Measurements from ENCODE around the gene USH1C.
A peak's percentile ranks its signal among the peaks of the same experiment; 100 is the strongest.

The USH1C gene

DNA sequence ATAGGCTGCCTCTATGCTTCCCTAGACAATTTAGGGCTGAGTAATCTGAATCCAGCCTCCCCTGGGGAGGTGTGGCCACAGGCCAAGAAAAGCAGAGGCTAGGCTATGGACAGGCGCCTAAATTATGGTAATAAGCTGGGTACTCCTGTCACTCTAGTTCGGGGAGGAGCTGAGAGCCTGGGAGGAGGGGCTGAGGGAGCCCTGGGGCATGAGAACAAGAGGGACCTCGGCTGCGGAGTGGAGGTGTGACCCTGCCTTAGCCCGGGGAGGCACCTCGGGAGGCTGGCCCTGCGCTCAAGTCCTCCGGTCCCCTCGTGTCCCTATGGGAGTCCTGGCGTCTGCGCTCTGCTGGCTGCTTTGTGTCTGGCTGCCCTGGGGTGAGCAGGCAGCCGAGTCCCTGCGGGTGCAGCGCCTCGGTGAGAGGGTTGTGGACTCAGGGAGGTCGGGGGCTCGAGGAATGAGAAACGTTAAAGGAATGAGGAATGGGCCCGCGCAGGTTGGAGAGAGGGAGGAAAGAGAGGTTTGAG, 2.9 kb upstream of the USH1C start, which contains the start of gene OTOG:
Gene OTOG (plus strand): TSS at position 209 of the 527 bp plus-strand sequence. CDS start 114 bp downstream, at position 323.
- no peak for DNase-seq (ENCODE audit: low spot score)

DNA sequence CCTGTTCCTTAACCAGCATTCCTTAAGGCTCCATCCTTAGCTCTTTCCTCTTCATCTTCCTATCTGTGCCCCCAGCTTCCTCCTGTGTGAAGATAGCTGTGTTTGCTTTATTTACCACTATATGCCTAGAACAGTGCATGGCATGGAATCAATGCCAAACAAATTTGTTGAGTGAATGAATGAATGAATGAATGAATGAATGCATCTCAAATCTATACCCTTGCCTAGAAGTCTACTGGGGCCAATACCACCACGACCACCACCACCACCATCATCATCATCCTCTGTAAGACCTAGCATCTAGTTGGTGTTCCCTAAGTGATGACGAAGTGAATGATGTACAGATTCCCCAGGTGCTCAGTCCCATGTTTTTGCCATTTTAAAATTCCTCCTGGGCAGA, 2.0 kb upstream of the USH1C start:
- DNase-seq (ENCODE audit: low spot score): no peak

DNA sequence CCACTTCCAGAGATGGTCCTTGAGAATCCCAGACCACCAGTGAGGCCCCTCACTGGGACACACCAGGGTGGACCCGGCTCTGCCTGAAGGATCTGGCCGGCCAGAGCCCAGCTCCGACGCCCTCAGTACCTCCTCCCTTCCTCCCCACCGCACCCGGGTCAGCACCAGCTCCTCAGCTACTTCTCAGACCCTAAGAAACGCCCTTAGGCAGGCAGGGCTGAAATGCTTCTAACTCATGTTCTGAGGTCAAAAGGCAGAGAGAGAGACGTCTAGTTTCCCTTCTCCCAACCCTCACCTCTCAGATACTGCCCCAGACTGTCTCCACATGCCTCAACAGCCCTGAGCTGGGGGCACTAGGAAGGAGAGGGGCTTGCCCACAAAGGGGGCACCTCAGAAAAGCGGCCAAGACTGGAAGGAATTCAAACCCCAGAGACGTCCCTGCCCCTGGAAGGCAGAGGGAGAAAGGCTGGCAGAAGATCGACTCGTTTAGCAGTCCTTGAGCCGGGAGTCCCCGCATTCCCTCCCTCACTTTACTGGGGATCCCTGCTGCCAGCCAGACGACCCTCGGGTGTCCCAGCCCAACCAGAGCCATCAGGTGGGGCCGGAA, 539 bp downstream of the USH1C start:
- DNase-seq (ENCODE audit: low spot score): no peak

DNA sequence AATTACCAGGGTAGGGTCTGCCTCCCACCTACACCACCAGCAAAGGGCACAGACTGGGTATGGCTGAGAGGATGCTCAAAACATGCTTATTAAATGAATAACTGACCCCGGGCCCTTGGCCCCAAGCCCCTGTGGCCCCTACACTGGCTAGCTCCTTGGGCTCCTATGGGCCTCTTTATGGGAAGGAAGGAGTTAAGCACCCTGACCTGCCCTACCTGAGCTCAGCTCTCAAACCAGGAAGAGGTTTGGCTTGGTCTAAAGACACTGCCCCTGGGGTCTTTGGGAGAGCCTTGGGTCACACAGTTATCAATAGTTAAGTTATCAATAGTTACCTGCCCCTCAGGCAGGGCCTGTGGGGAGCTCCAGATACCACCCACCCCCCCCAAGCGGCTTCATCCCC, 1.2 kb downstream of the USH1C start:
- no peak for DNase-seq (ENCODE audit: low spot score)

DNA sequence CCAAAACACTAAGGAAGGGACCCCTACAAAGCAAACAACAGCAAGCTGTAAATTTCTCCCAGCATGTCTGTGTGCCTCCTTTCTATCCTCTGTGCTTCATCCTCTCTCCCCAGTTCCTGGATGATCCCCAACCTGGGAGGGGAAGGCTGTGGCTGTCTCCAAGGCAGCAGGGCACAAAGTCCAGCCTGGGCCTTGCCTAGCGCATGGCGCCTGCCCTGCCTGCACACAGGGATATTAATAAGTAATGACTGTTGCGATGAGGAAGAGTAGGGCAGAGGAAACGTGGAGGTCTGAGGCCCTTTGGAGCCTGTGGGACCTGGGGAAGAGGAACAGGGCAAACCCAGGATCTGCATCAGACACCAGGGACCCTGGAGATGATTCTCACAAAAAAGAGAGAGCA, 2.0 kb downstream of the USH1C start:
- DNase-seq (ENCODE audit: low spot score): no peak

DNA sequence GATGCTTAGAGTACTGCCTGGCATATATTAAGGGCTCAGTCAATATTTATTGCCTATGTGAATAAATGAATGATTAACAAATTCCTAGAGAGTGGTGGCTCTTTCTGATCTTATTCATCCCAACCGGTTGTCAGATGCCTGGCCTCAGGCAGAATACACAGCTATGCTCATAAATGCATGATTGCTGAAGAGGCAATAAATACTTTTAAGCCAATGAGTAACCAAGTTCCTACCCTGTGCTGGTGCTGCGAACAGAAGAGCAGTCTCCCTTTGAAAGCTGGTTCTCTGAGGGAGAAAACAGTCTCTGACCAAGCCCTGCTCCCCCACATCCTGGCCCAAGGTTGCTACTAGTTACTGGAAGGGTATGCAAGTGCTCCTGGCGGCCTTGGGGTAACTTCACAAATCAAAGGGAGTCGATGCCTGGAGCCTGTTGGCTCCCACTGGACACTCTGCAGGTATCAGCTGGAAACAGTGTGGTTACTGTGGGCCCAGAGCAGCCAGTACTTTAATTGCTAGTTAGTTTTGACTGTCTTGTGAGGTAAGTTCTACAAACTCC, 2.8 kb downstream of the USH1C start:
- DNase-seq (ENCODE audit: low spot score): no peak

DNA sequence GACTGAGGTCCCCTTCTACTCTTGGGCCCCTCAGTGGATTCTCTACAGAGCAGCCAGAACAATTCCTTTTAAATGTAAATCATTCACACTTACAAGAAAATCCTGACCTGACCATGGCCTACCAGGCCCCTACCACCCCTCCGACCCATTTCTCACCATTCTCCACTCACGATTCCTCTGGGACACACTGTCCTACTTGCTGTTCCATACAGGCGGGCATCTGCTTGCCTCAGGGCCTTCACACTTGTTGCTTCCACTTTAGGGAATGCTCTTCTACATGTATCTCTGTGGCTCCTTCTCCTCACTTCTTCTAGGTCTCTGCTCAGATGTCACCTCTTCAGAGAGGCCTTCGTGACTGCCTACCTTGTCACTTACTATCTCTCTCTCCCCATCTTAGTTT, 3.4 kb downstream of the USH1C start:
- DNase-seq (ENCODE audit: low spot score): no peak

DNA sequence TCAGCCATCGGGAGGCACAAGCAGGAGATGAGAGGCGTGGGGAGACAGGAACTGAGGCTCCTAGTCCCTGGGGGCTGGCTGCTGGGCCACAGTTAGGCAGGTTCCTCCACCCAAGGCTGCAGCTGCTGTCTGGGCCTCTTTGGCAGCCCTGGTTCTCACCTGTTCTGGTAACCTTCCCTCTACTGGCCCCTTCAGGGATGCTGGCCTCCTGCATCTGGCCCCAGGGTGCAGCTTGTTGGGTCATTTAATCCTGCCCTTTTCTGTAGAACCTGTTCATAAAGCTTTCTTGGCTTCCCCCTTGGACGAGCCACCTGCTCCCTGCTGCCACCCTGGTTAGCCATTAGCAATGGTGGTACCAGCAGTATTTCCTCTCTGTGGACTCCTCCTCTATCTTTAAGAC, 5.5 kb downstream of the USH1C start:
- DNase-seq (ENCODE audit: low spot score): no peak

DNA sequence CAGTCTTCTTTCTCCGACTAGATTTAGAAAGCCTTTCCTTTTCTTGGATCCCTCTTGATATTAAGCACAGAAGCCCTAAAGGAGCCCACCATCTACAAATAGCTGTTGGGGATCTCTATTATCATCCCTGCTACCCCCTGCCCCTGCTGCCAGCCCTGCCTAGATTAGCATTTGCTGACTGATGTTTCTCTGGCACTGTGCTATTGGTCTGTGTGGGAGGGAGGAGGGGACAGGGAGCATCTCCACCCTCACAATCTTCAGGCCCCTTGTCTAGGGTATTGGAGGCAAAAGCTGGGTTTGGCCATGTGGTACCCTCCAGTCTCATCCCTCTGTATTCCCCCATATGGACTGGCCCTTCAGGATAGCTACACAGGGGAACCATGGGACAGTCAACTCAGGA, 6.2 kb downstream of the USH1C start:
- DNase-seq (ENCODE audit: low spot score): no peak

DNA sequence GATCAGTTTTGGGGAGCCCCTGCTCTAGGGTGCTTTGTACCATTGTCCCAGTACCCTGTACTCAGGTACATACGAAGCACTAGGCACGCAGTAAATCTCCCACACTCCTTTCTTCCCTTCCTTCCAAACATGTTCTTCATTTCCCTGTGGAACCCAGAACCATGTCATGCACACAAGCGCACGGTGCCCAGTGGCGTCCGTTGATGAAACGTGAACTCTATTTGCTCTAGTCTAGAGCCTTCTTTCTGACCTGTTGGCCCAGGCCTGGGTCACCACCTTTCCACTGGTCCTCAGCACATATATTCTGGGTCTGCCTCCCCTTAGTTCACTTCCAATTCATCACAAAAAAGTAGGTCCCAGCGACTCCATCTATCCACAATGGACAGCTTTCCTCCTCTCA, 7.0 kb downstream of the USH1C start:
- DNase-seq (ENCODE audit: low spot score): no peak

DNA sequence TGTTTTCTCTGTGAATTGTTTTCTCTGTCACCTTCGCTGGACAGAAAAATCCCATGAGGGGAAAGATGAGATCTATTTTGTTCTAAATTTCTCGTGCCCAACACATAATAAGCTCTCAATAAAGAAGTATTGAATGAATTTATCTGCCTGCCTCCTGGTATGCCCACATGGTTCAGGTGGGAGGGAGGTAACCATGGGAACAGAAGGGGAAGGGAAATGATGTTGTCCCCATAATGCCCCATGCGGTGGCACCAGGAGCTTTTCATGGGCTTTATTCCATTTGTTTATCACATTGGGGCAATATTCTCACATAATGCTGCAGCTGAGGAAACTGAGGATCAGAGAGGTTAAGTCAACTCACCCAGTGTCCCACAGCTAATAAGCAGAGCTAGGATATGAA, 8.7 kb downstream of the USH1C start:
- DNase-seq (ENCODE audit: low spot score): no peak

DNA sequence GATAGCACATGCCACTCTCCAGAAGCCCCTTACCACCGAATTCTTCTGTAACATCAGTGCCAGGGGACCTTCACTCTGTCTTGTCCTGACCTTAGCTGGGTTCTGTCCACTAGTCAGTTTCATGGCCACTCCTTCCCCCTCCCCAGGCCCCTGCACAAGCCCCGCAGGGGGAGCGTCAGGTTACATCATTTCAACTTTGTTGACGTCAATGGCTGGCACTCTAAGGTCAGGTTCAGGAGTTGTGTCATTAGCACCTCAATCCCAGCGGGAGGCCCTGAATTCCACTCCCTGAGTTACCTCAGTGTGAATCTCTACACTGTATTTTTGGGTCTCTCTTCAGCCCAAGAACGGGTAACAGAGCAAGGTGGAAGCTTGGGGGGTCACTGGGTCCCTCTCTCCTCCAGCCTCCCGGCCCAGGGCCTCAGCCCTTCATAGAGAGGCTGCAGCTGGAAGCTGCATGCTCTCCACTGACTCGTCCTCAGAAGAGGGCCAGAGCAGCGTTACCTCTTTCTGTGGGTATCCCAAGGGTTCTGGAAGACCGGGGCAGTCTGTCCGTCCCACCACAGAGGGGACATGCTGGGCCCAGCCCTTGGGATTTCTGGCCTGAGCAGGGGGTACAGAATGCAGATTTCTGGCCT, 10.3 kb downstream of the USH1C start:
- no peak for DNase-seq (ENCODE audit: low spot score)

DNA sequence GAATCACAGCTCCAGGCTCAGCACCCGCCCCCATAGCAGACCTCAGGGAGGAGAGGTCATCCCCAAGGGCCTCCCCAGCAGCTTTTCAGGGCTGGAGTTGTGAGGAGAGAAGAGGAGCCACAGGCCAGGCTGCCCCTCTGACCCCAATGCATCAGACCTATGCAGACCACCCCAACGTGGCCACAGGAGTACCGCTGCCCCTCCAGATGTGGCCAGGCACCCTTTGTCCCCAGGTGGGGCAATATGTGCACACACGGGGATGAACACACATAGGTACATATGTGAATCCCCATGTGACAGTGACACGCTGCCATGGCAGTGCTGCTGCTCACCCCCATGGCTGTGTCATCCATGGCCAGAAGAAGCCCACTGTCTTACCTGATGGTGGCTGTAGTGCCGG, 10.9 kb downstream of the USH1C start:
- DNase-seq (ENCODE audit: low spot score): no peak

DNA sequence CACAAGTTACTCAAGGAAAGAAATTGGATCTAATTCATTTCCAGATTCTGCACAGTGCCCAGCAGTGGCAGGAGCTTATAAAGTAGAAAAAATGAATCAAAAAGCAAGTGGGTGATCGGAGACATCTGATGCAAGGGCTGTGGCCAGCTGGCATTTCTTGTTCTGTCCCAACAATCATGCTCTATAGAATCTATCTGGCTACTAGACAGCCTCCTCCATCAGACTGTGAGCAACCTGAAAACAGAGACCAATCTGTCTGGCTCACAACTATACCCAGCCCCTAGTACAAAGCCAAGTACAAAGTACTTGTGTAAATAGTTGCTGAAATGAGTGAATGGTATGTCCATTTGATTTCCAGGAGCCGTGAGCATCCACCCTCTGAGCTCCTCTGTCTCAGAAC, 11.4 kb downstream of the USH1C start:
- no peak for DNase-seq (ENCODE audit: low spot score)

DNA sequence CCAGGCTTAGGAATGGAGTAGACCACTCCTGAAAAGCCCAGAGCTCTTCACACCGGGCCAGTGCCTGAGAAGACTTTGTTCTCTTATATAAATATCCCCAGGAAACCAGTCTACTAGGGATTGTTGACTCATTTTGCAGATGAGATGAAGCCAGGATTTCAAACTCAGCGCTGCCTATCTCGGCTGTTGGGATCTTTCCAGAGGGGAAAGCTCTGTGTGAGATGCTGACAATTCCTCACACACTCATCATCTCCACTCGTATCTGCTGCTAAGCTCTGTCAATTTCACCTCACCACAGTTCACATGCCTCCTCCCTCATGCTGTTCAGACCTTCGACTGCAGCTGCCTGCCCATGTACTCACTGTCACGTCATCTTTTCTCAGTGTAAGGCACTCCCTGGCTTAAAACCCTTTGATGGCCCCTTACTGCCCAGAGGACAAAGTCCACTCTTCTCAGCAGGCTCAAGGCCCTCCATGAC, 12.5 kb downstream of the USH1C start:
- no peak for DNase-seq (ENCODE audit: low spot score)

DNA sequence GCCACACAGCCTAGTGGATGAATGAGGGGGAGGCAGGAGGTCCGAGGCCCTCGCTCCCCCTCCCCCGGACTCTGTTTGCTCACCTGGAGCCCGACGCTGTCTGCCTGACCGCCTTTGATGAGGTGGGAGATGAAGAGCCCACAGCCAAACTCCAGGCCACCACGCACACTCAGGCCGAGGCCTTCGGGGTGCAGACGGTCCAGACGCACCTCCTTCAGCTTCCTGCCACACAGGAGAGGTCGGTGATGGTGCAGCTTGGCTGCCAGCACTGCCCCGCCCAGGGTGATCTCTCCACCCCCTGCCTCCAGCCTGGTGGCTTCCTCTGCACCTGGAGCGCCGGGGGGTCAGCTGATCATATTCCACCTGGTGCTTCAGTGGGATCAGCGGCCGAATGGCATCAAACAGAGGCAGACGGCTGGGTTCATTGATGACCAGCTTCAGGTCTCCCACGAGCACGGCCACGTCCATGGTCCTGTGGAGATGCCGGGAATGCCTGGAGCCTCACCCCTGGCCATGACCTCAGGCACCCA, 13.1 kb downstream of the USH1C start:
- no peak for DNase-seq (ENCODE audit: low spot score)

DNA sequence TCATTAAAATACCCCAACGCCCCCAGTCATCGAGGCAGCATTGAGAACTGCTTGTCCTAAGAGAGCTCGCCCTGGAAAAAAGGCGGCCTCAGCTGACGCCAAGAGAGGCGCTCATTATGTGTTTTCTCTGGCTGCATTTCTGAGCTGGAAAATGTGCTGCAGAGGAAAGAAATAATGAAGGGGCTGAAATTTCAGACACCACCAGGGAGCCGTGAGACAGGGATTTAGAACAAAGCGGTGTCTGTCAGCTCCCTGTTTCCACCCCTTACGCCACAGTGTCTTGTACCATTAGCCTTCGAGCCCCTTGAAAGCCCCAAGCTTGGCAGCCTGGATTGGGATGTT, 14.4 kb downstream of the USH1C start:
- no peak for DNase-seq (ENCODE audit: low spot score)

DNA sequence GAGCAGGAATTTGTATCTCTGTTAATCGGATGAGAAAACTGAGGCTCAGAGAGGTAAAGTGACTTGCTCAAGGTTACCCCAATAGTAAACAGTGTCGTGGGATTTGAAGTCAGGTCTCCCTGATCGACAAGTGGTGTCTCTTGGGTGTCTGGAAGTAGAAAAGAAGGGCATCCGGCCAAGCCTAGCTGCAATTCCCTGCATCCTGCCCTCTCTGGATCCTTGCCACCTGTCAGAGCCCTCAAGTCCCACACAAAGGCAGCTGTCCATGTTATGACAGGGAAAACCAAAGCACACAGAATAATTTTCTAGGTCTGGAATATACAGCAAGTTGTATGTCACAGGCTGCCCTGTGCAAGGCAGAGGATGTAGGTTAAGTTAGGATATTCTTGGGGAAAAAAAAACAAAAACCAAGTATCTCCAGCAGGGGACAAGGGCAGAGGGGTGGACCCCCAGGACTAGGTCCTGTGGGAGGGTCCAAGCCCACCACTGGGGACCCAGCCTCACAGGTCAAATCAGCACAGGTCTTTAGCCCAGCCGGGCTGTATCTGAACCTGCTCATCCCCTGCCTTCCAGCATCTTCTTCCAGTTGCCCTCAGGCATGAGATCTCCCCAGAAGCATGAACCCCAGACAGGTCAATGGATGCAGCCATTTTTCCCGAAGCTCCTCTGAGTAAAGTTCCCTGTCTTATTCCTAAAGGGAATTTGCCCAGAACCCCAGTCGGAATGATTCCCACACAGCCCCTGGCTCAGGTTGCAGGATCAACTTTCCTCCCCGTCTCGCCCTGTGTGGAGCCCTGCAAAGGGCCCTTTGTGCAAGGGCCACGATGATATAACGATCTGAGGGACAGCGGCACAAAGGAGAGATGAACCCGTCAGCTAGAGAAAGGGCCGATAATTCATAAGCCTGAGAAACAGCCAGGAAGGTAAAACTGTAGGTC, 15.0 kb downstream of the USH1C start:
- no peak for DNase-seq (ENCODE audit: low spot score)

DNA sequence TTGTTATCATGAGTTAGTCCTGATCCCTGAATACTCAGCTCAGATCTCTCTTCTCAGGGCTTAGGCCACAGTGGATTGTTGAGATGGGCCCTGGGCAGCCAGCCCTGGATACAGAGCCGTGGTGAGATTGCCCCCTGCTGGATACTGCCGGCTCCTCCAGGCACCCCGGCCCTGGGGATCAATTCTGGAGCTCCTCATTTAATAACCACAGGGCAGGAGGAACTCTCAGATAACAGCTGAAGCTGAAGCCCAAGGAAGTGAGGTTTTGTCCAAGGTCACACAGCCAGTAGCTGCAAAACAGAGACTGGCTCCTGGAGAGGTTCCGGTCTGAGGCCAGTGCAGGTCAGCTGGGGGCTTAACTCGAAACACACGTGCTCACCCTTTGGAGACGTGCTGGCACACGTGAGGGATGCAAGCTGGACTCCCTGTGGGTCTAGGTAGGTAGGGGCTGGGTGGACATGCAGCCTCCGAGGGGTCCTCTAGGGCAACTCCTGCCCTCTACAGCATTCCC, 16.0 kb downstream of the USH1C start:
- peak; percentile 41 for DNase-seq (ENCODE audit: low spot score)

DNA sequence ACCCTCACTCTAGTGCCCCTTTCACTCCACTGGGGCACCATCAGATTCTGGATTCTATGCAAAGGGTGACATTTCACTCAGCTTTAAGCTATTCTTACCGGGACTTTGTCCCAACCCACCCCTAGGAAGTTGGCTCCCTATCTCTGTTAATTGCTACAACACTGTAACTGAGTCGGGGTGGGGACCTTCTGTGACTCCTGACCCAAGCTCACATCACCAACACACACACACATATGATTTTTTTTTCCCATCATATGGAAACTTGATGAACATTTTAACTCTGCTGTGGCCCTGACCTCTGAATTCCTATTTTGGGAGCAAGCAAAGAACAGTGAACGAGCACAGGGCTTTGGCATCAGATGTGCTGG, 16.6 kb downstream of the USH1C start:
- DNase-seq (ENCODE audit: low spot score): no peak

DNA sequence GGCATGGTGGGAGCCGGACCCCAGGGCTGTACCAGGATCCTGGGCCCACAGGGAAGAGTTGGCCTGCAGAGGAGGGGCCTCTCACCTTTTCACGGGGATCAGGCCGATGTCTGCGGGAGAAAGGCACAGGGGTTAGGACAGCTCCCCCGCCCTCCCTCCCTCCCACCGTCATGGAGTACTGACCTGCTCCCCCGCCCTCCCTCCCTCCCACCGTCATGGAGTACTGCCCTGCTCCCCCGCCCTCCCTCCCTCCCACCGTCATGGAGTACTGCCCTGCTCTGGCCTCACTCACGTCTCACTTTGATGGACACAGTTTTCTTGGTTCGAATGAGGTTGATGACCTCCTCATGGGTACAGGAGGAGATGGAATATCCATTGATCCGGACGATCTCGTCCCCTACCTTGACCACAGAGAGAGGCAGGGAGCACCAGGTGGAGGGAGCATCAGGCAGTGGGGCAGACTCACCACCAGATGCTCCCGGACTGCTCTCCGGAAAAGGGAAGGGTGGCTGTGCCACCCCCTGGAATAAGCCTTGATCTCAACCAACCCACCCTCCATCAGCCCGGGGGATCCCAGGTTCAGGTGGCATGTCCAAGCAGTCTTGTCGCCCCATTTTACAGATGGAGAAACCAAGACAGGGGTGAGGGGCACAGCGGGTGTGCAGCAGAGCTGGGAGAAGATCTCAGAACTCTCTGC, 17.1 kb downstream of the USH1C start:
- no peak for DNase-seq (ENCODE audit: low spot score)
